GM21515 (cell line): ENCODE results near the gene KBTBD13.
"Not testable (repeated sequence)": the region's sequence is repeated elsewhere in the genome, so short reads cannot be mapped to it uniquely, and the experiment has no call there.

Experiments used
- ATAC-seq: cut with Tn5 transposase; IDR thresholded peaks from one replicate; pipeline ENCODE4 v1.9.1; 2021; ENCODE audit not compliant: unreplicated experiment

Gene KBTBD13

DNA sequence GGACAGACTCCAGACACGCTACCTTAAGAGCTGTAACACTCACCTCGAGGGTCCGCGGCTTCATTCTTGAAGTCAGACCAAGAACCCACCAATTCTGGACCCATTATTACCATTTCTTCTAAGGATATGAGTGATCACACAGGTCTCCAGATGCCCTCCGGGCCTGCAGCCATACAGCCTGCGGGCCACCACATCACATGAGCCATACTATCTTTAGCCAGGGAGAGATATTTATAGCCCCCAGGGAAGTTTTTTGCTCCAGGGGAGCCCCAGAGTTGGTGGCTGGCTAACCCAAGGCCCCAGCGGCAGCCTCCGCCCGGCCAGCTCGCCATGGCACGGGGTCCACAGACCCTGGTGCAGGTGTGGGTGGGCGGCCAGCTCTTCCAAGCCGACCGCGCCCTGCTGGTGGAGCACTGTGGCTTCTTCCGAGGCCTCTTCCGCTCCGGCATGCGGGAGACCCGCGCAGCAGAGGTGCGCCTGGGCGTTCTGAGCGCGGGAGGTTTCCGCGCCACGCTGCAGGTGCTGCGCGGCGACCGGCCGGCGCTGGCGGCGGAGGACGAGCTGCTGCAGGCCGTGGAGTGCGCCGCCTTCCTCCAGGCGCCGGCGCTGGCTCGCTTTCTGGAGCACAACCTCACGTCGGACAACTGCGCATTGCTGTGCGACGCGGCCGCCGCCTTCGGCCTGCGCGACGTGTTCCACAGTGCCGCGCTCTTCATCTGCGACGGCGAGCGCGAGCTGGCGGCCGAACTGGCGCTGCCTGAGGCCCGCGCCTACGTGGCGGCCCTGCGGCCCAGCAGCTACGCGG lies at the start of gene KBTBD13:
Gene KBTBD13, plus strand, starts transcription at position 261 of the 805 bp plus-strand sequence. Its CDS starts 70 bp downstream, at position 331.
- no peak for ATAC-seq

DNA sequence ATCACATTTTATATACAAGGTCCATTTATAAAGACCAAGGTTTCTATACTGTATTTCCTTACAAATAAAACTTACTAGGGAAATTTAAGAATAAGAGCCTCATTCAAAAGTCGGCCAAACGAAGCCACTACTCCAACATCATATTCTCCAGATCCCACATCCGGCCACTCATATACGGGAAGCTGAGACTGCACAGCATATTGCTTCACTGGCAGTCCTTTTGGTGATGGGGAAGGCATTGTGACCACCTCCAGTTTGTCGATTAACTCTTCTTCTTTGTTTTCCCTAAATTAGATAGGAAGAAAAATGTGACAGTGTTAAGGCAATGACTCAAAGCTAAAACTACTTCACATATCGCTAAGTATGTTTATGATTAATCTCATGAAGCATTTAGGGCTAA lies 49.8 kb upstream of the KBTBD13 start:
- ATAC-seq, result no peak

DNA sequence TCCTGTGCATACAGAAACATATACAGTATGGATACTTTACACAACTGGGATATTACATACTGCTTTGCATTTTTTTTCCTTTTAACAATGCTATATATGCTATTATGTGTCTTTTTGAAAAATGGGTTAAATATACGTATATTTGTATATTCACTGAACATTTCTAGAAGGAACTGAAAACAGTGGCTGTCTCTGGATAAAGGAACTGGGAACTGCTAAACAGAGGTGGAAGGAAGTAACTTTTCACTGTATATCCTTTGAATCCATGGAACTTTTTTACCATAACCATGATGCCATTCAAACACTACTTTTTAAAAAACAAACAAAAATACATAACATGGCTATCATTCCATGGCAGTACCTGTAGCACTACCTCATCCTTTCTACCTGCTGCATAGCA lies 49.0 kb upstream of the KBTBD13 start:
- no peak for ATAC-seq

DNA sequence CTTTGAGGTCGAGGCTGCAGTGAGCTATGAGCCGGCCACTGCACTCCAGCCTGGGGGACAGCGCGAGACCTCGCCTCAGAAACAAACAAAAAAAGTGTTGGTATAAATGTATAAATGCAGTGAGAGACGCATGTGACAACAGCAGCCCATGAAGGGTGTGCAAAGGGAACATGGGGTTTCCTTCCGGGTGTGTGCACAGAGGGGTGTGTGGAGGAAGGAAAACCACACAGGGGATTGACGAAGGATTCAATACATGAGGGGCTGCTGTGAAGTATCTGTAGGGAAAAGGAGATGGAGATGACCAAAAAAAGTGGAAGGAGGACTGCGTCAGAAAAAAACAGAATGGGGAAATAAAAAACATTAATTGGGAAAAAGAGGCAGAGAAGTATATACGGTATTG lies 48.2 kb upstream of the KBTBD13 start:
- ATAC-seq, result no peak

DNA sequence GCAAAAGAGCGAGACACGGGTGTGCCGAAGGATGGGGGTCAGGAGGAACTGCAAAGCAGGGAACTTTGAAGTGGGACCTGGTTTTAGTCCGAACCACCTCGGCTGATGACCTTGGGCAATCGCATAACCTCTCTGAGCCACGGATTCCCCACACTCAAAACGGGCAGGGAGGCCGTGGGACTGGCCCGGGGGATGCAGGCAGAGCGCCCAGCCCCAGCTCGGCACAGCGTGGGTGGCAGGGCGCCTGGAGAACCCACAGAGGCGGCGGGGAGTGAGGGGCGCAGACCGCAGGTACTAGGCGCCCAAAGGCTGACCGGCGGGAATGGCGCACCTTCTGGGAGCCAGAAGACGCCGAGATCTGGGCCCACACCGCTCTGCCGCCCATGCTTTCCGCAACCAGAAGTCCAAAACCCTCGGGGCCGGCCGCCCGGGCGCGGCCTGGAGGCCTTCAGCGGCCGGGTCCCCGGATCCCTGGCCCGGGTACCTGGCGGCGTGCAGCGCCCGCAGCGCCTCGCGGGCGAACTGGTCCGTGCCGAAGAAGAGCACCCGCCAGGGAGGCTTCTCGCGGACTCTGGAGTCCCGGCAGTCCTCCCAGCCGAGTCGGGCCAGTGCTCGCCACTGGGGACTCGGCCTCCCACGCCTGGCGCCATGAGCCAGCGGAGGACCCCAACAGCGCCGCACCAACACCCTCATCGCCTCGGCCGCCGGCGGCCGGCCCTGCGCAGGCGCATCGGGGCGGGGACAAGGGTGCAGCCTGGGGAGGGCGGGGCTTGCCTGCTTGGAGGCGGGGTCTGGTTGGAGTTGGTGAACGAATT lies 47.4 kb upstream of the KBTBD13 start, which contains the start of gene MTFMT:
Gene MTFMT, minus strand, starts transcription at position 719 of the 815 bp plus-strand sequence. Its CDS starts 26 bp downstream, at position 693.
- peak; percentile 80 for ATAC-seq

DNA sequence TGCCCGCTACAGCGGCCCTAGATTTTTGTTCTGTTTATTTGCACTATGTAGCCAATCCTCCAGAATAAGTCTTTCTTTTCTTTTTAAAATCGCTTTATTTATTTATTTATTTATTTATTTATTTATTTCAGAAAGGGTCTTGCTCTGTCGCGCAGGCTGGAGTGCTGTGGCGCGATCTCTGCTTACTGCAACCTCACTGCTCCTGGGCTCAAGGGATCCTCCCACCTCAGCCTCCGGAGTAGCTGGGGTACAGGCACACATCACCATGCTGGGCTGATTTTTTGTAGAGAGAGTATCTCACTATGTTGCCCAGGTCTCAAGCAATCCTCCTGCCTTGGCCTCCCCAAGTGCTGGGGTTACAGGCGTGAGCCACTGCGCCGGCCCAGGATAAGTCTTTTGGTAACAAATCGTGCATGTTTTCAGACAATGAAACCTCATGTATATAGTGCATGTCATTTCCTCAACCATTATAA lies 46.8 kb upstream of the KBTBD13 start:
- no peak for ATAC-seq

DNA sequence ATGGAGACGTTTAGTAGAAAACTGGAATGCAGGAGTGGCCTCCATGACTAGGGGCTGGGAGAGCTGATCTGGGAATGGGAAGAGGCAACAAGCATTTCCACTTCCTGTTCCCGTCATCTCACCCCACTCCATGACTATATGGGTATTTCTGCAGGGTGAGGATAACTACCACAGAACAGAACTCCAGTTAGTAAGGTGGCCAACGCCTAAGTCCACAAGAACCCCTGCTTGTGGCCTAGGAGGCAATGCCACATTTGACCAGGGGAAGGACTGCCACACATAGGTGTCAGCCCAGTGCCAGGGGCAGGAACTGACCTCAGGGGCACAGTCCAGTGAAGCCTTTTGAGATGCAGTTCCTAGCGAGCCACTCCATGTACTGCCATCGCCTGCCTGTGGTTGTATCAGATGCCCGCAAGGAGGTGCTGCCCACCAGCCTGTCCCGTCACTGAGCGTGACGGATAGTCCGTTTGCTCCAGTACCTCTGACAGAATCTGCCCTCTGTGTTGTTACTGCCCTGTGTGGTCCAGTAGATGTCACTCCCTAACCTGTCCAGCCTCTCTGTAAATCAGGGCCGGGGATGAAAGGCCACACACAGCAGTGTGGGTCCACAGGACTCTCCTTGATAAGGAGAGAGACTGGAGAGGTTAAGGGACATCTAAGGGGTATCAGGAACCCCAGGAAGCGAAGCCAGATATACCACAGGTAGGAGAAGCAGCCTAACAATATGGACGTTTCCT lies 43.6 kb upstream of the KBTBD13 start:
- ATAC-seq, result no peak

DNA sequence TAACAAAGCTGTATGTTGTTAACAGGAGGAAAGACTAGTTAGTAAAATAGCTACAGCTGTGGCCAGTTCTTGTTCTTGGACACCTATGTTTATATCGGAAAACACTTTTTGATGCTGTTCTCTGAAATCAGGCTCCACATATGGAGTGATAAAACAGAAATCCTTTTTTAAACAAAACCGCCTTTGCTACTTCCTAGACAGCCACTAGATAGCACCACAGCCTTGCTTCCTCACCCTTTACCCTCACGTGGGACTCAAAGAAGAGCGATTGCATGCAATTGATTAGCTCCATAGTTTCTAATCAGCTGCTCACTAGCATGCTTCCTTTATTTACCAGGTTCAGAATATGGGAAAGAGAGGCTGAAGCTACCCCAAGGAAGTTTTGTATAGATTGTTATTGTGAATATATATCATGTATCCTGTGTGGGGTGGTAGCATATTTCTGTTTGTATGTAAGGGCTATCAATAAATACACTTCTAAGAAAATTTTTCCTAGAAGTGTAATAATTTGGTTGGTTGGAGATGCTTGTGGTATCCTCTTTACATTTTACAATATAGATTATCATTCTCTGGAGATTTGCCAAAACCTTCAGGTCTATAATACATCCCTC lies 42.8 kb upstream of the KBTBD13 start:
- ATAC-seq, result no peak

DNA sequence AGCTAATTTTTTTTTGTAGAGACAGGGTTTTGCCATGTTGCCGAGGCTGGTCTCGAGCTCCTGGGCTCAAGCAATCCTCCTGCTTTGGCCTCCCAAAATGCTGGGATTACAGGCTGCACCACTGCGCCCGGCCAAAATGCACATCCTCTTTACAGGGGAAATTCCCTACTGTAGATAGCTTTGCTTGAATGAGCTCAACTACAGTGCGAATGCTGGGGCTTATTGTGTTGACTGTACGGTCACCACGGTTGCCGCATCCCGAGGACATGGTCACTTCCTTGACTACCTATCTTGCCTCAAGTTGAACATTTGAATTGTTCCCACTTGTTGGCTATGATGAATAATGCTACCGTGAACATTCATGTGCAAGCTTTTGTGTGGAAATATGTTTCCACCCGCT lies 41.8 kb upstream of the KBTBD13 start:
- no peak for ATAC-seq

DNA sequence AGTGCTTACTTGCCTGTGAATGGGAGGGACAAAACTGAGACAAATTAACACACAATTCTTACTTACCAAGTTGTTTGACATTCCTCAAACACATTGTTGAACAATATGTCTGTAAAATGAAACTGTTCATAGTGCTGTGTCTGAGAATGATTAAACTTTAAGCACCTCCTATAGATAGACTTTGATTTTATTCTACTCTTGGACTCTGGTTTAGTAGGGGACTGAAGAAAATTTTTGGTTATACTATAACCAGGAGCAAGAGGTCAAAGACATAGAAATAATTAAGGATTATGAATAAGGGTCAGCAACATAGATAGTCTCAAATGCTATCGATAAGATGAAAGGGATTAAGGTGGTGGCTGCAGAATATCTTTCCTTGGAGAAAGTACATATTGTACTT lies 39.2 kb upstream of the KBTBD13 start:
- no peak for ATAC-seq

DNA sequence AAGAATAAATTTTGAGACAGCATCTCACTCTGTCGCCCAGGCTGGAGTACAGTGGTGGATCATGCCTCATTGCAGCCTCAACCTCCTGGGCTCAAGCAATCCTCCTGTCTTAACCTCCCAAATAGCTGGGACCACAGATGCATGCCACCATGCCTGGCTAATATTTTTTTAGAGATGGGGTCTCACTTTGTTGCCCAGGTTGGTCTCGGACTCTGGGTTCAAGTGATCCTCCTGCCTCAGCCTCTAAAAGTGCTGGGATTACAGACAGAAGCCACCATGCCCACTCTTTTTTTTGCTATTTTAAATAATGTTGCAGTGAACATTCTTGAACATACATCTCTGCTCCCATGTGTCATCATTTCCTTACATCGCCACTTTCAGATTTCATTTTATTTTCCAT lies 38.1 kb upstream of the KBTBD13 start:
- ATAC-seq, result no peak

DNA sequence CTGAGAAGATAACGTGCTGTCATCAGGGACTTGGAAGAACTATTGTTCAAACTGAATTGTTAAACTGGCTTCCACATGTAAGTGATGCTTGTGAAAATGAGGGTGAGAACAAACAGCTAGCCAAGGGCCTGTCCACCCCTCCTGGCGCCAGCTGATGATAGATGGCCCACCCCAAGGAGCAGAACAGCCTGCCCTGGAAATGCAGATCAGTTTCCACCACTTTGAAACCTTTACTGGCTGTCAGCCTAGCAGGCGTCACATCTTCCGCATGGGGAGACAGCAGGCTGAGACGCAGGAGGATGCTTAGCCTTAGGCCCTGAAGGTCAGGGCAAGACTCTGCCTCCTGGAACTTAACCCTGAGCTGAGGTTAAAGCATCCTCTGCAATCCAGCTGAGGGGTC lies 37.7 kb upstream of the KBTBD13 start:
- ATAC-seq, result no peak

DNA sequence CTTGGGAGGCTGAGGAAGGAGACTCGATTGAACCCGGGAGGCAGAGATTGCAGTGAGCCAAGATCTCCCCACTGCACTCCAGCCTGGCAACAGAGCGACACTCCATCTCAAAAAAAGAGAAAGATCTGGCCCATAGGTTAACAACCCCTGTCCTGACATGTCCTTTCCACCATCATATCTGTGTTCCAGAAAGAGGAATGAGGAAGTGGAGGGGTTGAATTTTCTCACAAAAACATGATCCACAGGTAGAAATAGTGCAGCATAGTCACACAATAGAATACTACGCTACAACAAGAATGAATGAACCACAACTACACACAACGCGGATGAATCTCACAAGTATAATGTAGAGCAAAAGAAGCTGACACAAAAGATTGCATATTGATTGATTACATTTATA lies 36.1 kb upstream of the KBTBD13 start:
- ATAC-seq, result no peak

DNA sequence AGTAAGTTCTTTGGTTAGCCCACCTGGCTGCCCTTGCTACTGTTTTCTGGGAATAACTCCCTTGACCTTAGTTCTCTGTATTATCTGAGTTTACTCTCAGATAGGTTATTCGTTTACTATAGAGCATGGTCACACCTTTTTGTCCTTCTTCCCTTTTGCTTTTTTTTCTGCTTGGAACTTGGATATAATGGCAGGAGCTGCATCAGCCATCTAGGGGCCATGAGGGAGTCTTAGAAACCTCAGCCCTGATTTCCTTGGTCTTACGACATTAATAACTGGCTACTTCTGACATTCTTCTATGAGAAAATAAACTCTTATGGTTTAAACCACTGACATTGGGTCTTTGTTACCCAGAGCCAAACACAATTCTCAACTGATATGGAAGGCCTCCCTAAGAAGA lies 34.8 kb upstream of the KBTBD13 start:
- no peak for ATAC-seq

DNA sequence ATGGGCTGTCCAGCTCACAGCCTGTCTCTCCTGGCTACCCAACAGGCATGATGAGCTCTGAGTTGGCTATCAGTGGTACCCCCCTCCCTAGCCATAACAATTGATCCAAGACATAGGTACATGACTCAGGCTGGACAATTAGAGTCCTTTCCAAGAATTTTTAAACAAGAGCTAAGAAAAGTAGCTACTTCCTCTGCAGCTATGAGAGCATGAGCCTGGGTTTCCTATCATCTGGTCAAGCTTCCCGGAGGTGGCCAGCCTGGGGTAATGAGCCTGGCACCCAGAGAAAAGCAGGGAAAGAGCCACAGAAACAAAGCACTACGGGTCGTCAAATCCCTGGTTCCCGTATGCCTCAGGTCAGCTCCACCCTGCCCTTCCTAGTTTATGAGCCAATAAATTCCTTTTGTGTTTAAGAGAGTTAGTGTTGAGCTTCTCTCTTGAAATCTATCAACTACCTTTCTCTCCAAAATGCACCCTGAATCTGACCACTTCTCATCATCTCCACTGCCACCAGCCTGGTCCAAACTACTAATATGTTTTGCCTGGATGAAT lies 33.7 kb upstream of the KBTBD13 start:
- no peak for ATAC-seq

DNA sequence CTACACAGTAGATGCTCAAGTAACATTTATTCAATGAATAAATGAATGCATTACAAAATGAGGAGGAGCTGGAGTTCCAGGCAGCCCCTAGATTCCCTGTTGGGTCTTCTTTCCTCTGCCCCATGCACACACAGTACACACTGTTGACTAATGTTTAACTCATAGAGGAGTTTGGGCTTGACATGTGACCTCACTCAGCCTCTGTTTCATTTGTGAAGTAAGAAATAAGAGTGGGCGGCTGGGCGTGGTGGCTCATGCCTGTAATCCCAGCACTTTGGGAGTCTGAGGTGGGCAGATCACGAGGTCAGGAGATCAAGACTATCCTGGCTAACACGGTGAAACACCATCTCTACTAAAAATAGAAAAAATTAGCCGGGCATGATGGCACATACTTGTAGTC lies 32.3 kb upstream of the KBTBD13 start:
- not testable (repeated sequence) for ATAC-seq

DNA sequence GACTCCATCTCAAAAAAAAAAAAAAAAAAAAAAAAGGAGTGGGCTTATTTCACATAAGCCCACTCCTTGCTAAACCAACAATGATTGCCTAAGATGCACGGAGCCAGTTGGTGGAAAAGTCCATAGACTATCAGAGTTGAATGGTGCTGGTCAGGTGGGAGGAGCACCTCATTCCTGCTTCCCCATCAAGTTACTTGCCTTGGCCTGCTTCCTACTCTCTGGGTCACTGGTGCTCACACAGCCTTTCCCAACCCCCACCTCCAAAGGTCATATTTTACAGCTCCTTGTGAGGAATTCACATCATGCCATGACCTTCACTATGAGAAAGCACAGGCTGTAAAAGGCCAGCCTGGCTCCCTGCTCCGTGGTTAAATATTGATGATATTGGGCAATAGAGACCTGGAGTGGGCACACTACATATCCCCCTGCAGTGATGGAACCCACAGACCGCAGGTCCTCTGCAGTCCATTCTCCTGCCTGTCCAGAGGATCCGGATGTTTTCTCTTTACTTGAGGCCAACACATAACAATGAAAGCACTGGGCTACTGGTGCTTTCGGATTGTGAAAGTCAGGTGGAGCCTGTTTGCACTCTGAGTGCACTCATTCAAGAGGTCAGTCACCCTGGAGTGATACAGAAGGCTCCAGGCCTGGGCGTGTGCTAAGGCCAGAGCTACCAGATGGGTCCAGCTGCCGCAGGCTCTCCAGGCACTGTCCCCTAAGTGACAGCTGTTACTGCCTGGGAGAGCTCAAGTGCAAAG lies 31.6 kb upstream of the KBTBD13 start, which contains the start of gene SLC51B:
Gene SLC51B, plus strand, starts transcription at position 664 of the 758 bp plus-strand sequence. CDS start 4,618 bp downstream, outside the sequence.
- ATAC-seq, result no peak

DNA sequence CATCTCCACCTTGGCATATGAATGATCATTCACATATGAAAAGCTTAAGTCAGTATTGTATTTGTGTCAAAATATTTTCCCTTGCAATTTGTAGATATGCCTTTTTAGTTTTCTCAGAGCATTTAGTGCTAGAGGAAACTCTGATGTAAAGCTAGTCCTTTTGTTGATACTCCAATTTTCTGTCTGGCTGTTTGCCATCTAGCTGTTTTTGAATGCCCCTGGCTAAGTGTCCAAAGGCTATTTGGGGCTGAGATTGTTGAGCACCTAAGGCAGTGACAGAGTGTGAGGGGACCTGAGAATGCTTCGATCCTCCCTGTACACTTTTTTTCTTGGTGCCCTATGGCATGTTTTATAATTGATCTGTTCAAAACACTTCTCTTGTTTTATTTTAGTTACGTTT lies 28.3 kb upstream of the KBTBD13 start:
- ATAC-seq, result no peak

DNA sequence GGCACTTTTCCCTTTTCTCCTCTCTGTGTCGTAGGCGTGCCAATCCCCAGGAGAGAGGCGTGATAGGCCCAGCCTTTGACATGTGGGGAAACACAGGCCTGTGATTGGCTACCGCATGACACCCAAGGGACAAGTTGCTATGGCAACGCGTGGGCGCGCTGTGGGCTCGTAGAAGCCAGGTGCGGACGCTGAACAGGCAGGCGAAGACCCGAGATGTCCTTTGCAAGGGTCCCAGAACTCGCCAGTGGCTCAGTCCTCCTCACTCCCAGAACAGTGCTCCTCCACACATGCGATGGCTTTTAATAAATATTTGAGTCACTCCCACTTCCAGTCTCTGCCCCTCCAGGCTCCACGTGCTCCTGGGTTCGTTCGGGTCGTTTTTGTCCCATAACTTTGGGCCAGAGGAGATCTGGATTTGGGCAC lies 27.1 kb upstream of the KBTBD13 start:
- ATAC-seq, result peak; percentile 77

DNA sequence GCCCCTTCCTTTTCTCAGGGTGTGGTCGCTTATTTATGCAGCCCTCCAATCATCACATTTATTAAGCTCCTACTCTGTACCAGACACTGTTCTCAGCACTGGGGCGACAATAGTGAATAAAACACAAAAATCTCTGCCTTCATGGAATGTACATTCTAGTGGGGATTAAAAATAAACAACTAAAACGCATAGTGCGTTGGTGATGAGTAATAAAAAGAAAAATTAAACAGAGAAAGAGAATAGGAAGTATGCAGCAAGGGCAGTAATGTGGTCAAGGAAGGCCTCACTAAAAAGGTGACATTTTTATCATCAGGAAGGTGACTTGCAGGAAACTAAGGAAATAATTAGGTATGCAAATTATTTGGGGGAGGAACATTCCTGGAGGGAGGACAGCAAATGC lies 26.3 kb upstream of the KBTBD13 start:
- ATAC-seq, result no peak
